GM13977 (cell line): ENCODE data around the gene GRAMD1B.

Source experiments
- DNase-seq: peaks from one replicate; pipeline ENCODE4 v3.0.0; 2012; ENCODE audit warnings: low spot score
- CTCF ChIP-seq: IDR thresholded peaks from 2 replicates; pipeline ENCODE4 v1.5.1; 2012; ENCODE audit warnings: mild to moderate bottlenecking, control low read depth; ENCODE audit not compliant: insufficient read depth; ENCODE audit errors: extremely low read depth, missing control alignments
- in situ Hi-C: fragments of 300-500 bp; cut with MboI; formaldehyde crosslinking; loops from one replicate; pipeline ENCODE4 v1.12.0; 2022; ENCODE audit warnings: low sequenced_read_pairs, low pct_unique_long_range_greater_than_20kb, mixed read lengths, inconsistent platforms; ENCODE audit not compliant: unreplicated experiment

The GRAMD1B gene

GRCh38 chr11:123388640-123389039 lies 41.4 kb upstream of the GRAMD1B start:
- TF ChIP-seq CTCF, result no peak
- no peak for DNase-seq
- in situ Hi-C loops, result no loop called here

- TF ChIP-seq CTCF, result no peak
- in situ Hi-C loops, result no loop called here
- DNase-seq, result no peak
Observed at GRCh38 chr11:123390146-123390545, 39.9 kb upstream of the GRAMD1B start.

GRCh38 chr11:123391646-123392348 lies 38.3 kb upstream of the GRAMD1B start:
- in situ Hi-C loops, result no loop called here
- no peak for TF ChIP-seq CTCF
- no peak for DNase-seq

- in situ Hi-C loops, result no loop called here
- TF ChIP-seq CTCF, result no peak
- no peak for DNase-seq
Observed at GRCh38 chr11:123392431-123392830, 37.6 kb upstream of the GRAMD1B start.

GRCh38 chr11:123392844-123393243 lies 37.2 kb upstream of the GRAMD1B start:
- TF ChIP-seq CTCF, result no peak
- in situ Hi-C loops, result no loop called here
- DNase-seq, result no peak

- in situ Hi-C loops, result no loop called here
- no peak for TF ChIP-seq CTCF
- no peak for DNase-seq
Observed at GRCh38 chr11:123393312-123393927, 36.6 kb upstream of the GRAMD1B start.
